Astrocyte of the hippocampus (primary cell): ENCODE measurements around the gene URI1.

Source experiments
- DNase-seq: peaks from one replicate; pipeline ENCODE4 v3.0.0; 2011; ENCODE audit warnings: low read depth, low spot score

The URI1 gene

DNA sequence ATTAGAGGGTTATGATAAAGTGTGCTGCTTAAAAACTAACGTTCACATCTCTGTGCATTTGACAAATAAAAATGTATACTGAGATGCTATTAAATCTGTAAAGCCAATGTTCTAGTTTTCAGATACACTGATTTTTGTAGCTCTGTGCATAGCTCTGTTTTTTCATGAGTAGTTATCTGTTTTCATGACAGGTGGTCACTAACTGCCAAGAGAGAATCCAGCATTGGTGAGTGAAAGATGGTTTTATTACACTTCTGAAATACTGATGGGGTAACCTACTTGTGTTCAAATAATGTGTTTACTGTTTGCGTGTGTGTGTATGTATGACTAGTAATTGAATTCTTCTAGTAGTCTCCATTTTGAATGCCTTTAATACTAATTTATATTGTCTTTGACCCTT, 29.0 kb downstream of the URI1 start:
- DNase-seq = no peak

DNA sequence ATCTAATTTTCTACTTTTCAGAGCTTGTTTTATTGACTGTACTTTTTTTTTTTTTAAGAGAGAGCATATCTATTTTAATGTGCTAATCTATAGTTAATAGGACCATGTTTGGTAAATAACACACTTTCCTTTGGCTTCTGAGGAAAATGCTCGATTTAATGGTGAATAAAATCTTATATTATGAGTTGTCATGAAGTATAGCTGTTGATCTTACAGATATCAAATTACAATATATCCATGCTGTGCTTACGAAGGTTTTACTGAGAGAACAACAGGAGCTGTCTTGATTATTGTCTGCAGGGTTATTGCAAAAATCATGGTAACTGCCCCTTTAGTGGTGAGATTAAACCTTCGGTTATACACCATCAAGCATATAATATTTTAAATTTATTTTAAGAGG, 29.6 kb downstream of the URI1 start:
- no peak for DNase-seq

DNA sequence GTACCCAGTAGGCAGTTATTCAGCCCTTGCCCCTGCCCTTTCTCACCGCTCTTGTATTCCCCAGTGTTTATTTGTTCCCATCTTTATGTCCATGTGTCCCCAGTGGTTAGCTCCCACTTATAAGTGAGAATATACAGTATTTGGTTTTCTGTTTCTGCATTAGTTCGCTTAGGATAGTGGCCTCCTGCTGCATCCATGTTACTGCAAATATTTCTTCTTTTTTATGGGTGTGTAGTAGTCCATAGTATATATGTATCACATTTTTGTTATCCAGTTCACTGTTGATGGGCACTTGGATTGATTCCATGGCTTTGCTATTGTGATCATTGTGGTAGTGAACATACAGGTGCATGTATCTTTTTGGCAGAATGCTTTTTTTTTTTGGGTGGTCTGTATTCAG, 32.7 kb downstream of the URI1 start:
- no peak for DNase-seq

DNA sequence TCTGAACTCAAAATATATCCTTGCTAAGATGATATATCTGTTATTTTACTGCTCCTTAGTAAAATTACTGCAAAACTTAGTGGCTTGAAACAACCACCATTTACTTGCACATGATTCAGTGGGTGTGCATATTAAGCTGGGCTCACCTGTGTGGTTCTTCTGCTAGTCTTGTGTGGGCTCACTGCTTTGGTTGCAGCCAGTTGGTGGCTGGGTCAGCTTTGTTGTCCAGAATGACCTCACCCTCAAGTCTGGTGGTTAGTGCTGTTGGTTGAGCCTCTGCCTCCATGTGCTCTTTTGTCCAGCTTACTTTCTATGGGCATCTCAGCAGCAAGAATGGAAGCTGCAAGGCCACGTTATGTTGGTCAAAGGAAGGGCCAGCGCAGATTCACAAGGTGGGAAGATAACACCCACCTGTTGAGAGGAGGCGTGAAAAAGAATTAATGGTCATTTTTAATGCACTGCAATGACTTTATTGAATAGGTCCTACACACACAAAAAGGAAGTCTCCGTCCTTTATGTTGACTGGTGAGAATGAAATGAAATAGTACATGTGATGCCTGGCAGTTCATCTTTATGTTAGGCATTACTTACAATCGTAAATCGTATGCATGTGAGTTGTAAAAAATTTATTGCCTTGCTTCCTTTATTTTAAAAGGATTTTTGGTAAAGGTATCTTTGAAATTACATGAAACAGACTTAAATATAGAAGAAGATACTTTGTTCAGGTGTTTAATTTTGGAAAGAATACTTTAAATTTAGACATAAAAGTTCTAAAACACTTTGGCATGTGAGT, 34.3 kb downstream of the URI1 start:
- DNase-seq = no peak

DNA sequence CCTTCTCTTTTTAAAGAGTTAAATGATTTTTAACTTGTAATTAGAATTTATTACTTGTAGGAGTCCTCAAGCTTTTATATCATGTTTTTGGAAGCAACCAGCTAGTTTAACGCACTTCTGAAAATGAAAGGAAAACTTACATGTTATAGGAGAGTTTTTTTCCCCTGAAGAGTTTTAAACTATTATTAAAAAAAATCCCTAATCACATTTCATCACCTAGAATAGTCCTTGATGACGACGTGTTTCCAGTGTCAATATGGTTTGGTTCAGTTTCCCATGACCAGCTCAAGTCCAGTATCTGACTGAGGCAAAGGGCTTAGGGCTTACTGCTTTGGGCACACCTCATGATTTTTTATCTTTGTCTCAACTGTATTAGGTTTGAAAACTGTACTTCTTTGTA, 36.0 kb downstream of the URI1 start:
- DNase-seq = no peak

DNA sequence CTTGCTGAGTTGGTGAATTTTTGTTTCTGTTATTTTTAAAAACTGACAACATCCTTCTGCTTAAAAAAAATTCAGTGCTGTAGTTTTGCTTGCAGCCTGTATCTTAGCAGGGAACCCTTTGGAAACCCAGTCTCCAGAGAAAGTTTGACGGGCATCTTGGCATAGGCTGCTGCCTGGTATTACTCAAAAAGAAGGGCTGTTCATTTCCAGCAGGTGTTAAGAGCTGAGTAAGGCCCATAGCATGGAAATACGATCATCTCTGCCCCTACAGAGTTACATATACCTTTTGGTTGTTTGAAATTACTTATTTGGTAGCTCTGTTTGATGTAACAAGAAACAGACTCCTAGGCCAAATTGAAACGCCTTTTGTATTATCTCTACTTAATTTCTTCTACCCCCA, 41.5 kb downstream of the URI1 start:
- DNase-seq = no peak

DNA sequence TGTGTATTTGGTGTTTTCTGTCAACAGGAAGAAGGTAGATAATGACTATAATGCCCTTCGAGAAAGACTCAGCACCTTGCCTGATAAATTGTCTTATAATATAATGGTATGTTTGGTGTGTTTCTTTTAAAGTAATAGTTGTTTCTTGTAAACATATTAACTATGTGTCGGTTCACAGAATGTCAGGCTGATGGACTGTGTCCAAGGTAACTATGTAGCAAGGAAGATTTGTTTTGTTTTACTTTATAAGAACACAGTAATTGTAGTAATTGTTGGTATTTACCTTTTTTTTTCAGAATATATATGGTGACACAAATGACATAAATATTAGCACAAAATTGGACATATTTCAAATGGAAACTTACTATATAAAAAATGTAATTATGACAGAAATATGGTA, 43.2 kb downstream of the URI1 start:
- DNase-seq = no peak

DNA sequence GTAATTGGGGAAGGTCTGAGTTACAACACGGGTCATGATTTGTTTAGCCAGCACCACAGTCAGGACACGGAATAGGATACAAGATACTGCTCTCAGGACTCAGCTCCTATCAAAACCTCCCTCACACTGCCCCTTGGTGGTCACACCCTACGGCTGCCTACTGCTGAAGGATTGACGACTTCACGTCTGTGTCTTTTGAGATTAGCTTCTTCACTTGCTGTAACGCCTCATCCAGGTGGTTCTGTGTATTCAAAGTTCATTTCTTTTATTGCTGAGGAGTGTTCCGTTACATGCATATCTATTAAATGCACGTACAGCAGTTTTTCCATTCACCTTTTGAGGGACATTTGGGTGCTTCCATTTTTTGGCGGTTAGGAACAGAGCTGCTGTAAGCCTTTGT, 46.3 kb downstream of the URI1 start:
- no peak for DNase-seq

DNA sequence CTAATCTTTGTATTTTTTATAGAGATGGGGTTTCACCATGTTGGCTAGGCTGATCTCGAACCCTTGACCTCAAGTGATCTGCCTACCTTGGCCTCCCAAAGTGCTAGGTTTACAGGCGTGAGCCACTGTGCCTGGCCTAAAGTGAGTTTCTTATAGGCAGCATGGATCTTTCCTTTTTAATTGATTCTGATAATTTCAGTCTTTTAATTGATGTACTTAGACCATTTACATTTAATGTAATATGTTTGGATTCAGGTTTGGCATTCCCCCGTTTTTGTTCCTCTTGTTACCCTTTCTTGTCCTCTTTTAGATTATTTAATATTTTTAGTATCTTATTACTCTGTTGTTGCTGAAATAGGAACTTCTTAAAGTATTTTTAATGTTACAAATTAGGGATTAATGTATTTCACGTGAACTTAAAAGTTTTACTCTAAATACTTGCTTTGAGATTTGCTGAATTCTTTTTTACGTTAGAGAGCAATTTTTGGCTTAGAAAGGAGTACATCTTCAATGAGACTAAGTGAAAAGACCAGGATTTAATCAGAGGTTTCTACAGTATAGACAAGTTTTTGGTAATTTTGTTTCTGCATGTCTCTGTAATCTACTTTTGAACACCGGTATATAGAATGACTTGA, 50.3 kb downstream of the URI1 start:
- DNase-seq = no peak

DNA sequence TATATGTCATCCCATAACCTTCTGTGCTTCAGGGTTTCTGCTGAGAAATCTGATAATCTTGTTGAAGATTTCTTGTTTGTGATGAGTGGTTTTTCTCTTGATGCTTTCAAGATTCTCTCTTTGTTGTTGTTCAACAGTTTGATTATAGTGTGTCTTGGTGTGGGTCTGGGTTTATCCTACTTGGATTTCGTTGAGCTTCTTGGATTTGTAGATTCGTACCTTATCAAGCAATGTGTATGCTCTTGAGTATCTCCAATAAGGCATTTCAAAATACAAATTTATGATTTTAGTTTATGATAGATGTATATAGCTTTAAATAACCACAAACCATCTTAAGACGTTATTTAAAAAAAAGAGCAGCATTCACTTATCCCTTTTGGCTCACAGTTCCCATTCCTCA, 57.5 kb downstream of the URI1 start:
- DNase-seq = no peak

DNA sequence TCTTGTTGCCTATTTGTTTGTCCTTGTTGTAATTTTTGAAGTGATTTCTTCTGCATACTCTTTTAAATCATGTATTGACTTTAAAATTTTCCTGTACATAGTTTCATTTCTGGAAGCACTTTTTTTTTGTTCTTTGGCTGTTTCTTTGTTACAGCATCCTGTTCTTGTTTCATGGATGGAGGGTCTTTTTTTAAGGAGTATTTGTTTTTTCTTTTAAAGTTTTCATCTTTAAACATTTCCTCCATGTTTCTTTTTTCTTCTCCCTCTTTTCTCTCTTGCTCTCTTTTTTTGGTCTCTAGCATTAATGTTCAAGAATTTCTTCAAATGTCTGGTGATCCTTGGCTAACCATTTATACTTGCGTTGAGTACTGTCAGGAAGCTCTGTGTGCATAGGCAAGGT, 58.8 kb downstream of the URI1 start:
- DNase-seq = no peak

DNA sequence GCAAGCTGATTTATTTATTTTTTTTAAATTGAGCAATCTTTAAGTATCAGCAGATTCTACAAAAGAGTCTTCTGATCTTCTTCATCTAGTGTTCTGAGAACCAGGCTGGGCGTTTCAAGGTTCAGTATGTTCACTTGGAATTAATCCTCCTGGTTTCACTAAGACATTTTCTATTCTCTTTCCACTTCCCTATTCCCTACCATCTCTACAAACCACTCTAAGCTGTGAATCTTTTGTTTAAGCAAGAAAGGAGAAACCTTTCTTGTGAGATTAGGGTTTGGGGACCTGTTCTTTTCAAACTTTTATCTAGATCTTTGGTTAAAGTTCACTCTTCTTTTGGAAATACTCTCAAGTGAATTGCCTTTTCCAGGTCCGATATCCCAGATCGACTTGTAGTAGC, 59.3 kb downstream of the URI1 start:
- DNase-seq = no peak

DNA sequence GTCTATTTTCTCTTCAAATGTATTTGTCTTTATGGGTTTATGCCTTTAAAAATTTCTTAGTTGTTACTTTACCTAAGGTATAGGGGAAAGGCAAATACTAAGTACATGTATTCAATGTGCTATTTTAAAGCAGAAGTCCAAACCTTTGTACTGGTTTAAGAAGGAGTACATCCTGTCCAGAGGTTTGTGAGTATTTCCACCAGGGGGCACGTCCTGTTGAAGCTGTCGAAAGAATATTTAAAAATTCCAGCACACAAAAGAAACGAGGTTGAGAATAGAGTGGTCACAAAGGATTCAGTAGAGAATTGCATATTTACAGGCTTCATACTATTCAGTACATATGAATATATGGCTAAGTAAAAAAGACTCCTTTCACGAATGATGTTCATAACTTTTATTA, 59.8 kb downstream of the URI1 start:
- DNase-seq = peak; percentile 29

DNA sequence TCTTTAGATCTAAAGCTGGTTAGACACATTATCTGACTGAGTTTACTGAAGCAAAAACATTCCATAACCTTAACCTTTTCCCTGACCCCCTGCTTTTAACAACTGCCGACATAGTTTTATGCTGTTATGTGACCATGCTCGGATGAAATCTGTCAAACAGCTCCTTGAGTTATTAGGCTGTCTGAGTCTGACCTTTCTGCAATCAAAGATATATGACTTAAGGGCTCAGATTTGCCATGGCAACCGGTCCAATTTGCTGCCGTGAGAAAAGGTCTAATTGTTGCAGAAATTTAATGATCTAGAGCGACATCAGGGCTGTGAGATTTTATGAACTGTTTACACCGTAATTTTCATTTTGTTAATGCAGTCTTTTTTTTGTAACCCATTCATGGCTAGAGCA, 61.8 kb downstream of the URI1 start:
- DNase-seq = no peak

DNA sequence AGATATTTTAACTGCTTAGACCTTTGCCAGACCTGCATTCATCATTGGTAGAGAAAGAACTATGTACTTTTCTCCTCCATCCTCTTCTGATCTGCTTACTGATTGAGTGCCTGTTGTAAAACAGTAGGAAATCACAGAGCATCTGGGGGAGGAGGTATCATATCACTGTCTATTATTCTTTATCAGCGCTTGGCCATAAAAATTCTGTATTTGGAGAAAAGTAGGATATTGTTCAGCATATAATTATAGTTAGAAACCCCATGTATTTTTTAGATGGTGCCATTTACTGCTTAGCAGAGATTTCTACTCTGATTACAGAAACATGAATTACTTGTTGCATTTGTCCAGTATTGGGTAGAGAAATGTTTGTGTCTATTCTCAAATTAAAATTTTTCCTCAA, 62.4 kb downstream of the URI1 start:
- no peak for DNase-seq

DNA sequence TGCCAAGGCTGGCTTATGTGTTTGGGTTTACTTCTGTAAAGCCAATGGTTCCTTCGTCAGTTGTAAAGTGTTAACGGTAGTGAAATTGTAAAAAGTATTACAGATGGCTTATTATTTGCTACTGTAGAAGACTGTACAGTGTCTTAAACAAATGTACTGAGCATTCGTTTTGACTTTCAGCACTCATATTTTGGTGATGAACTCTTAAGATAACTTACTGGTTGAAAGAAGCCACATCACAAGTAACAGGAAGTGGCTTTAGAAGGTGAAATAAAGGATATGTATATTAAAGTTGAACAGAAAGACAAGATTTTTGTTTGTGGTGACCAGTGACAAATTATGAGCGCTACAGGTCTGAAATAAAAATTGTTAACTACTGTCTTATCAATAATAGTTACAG, 64.2 kb downstream of the URI1 start:
- no peak for DNase-seq

DNA sequence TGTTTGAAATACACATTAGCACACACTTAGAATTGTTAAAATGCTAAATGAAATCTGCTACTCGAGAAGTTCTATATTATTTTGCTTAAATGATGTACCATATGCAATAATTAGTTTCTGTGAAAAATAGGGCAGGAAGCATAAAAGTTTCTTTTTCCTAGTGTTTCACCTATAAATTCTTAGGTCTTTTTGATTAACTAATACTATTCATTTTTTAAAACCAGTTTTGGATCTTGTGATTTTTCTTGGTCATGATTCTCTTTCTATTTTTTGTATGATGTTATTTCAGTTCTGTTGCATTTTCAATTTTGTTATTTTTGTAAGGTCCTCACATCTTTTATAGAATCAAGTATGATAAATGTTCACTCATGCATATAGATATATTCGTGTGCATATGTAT, 66.1 kb downstream of the URI1 start:
- DNase-seq = no peak

DNA sequence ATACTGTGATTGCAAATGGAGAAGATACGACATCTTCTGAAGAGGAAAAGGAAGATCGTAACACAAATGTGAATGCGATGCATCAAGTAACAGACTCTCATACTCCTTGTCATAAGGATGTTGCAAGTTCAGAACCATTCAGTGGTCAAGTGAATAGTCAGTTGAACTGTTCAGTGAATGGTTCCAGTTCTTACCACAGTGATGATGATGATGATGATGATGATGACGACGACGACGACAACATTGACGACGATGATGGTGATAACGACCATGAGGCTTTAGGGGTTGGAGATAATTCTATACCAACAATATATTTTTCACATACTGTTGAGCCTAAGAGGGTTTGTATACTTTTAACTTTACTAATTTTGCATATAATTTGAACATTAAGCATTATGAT, 67.0 kb downstream of the URI1 start:
- no peak for DNase-seq

DNA sequence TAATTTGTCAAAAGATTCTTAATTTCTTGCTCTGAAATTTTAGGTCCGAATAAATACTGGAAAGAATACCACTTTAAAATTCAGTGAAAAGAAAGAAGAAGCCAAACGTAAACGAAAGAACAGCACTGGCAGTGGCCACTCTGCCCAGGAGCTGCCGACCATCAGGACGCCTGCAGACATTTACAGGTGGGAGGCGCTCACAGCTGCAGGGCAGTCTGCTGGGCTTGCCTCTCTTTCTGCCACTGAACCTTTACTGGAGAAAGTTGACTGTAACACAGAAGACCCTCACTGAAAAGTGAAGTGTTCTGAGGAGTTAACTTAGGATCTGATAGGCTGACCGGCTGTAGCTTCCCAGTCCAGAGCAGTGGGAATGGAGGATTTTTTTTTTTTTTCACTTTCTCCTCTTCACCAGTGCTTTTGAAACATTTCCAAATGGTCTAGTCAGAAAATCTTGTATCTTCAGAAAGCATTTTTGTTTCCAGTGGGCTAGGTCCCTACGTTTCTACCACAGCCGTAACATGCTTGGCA, 69.1 kb downstream of the URI1 start:
- DNase-seq = no peak

DNA sequence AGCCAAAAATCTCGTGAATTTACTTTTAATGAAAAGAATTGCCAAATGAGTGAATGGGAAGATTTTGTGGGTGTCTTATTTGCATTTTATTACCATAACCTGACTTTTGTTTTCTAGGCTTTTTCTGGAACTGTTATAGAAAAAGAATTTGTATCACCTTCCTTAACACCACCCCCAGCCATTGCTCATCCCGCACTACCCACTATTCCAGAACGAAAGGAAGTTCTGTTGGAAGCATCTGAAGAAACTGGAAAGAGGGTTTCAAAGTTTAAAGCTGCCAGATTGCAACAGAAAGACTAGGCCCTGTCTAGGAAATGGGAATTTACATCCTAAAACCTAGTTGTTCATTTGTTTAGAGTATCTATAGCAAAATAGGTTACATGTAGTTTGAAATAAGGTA, 72.7 kb downstream of the URI1 start:
- DNase-seq = no peak

DNA sequence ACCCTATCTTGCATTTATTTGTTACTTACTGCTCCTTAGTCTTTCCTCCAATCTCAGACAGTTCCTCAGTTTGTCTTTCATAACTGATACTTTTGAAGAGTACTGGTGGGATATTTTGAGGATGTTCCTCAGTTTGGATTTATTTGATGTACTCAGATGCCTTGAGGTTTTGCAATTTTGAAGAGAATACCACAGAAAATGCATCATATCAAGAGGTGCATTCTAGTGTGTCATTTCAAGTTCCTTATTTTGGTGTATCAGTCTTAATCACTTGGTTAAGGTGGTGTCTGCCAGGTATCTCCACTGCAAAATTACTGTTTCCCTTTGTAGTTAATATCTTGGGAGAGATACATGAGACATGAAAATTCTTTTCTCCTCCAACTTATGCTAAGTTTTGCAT, 75.1 kb downstream of the URI1 start:
- no peak for DNase-seq

DNA sequence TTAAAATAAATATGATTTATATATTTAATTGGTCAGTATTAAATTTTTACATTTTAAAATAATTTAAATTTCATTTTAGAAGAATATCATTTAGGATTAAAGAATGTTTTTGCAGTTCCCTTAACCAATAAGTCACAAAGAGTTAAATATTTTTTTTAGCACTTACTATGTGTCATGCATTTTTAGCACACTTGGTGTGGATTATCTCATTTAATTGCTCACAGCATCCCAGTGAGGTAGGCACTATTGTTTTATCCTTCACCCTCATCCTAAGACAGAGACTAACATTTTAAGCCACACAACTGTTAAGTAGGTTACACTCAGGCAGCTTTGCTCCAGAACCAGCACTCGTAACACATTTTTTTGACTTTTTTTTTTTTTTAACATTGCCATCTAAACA, 78.2 kb downstream of the URI1 start:
- DNase-seq = no peak

DNA sequence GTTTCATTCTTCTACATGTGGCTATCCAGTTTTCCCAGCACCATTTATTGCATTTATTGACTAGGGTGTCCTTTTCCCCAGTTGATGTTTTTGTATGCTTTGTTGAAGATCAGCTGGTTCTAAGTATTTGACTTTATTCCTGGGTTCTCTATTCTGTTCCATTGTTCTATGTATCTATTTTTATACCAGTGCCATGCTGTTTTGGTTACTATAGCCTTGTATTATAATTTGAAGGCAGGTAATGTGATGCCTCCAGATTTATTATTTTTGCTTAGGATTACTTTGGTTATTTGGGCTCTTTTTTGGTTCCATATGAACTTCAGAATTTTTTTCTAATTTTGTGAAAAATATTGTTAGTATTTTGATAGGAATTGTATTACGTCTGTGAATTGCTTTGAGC, 80.6 kb downstream of the URI1 start:
- no peak for DNase-seq

DNA sequence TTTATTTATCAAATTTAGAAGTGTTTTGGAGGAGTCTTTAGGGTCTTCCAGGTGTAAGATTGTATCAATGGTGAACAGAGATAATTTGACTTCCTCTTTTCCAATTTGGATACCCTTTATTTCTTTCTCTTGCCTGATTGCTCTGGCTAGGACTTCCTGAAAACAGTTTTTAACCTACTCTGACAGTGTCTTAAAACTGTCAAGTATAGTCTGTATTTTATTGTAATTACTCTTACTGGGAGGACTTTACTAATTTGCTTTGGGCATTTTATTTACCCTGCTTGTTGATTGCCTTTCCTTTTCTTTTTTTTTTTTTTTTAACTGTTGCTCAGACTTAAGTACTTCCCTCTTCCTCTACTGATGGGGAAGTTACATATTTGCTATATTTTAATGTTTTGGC, 81.3 kb downstream of the URI1 start:
- DNase-seq = no peak
